SH-SY5Y (cell line): ENCODE data around the gene PAM16.

ENCODE experiments used
- GATA2 ChIP-seq: IDR thresholded peaks from 2 replicates; pipeline ENCODE4 v1.6.1; 2011; ENCODE audit warnings: mild to moderate bottlenecking, low read depth, low read length
- GATA3 ChIP-seq: IDR thresholded peaks from 2 replicates; pipeline ENCODE4 v1.6.1; 2011; ENCODE audit warnings: low read depth, mild to moderate bottlenecking, low read length, moderate library complexity

GRCh38 chr16:4320571-4321137, 30.5 kb downstream of the PAM16 start:
- TF ChIP-seq GATA3 (no peak), GATA2 (no peak)
